Lower lobe of right lung (tissue), 2 donors: ENCODE measurements around the gene RICTOR. TPM values are rescaled to one million over a fixed set of nuclear protein-coding genes. Genes with fewer than 3 reads are reported as not detected.

ENCODE experiments used
- ATAC-seq, 2 donors: fragments of 200-7000 bp; cut with Tn5 transposase; one replicate each; pipeline ENCODE4 v1.9.1; 2020 to 2022; ENCODE audit warnings: mild to moderate bottlenecking in 2 of 2, moderate library complexity in 2 of 2
- DNase-seq: peaks from one replicate; pipeline ENCODE4 v3.0.0-alpha.2; 2020
- H3K27ac ChIP-seq: fragments of 200-600 bp; one replicate; pipeline ENCODE4 v1.8.0; 2022
- H3K27me3 ChIP-seq: fragments of 200-600 bp; one replicate; pipeline ENCODE4 v1.8.0; 2022; ENCODE audit warnings: low read depth
- H3K36me3 ChIP-seq: fragments of 200-600 bp; one replicate; pipeline ENCODE4 v1.8.0; 2022; ENCODE audit warnings: mild to moderate bottlenecking
- H3K4me1 ChIP-seq: fragments of 200-600 bp; one replicate; pipeline ENCODE4 v1.8.0; 2022
- H3K4me3 ChIP-seq: fragments of 200-600 bp; one replicate; pipeline ENCODE4 v1.8.0; 2022; ENCODE audit warnings: mild to moderate bottlenecking
- H3K9me3 ChIP-seq: fragments of 200-600 bp; one replicate; pipeline ENCODE4 v1.8.0; 2022
- CTCF ChIP-seq: fragments of 200-600 bp; IDR thresholded peaks from one replicate; pipeline ENCODE4 v1.8.0; 2022; ENCODE audit warnings: antibody characterized with exemption, mild to moderate bottlenecking
- intact Hi-C: fragments of 100-400 bp; cut with DNase I; formaldehyde crosslinking; loops from one replicate; pipeline ENCODE4 v1.11.0; 2022
- total RNA-seq: library from RNA; stranded (reverse); fragmentation: NEBNext Ultra II Directional; extraction: Animal tissue kit (Norgen Biotek cat#: 25700); gene quantifications from one replicate; pipeline ENCODE4 v1.2.1, GENCODE V29; 2021
- donor health status: DM: no; HTN: yes; CAD: no; lungs with severe emphysema.

Gene RICTOR
- total RNA-seq, 1 donor from 2014 or later: 52.1 TPM

GRCh38 chr5:39104221-39104620, 30.0 kb upstream of the RICTOR start:
- no peaks in the 10 kb centered on the region for H3K9me3 ChIP-seq
- DNase-seq (no peak), ATAC-seq (no peak)
- peaks cover 3% of the 10 kb centered on the region for H3K36me3 ChIP-seq
- no peak overlapping the region for H3K27ac ChIP-seq
- H3K4me1 ChIP-seq: peaks cover 6% of the 10 kb centered on the region
- intact Hi-C loops: no loop called here
- H3K4me3 ChIP-seq: no peak overlapping the region
- no peak for TF ChIP-seq CTCF
- no peaks in the 10 kb centered on the region for H3K27me3 ChIP-seq

- intact Hi-C loops: no loop called here
- DNase-seq (no peak), ATAC-seq (no peak)
- H3K4me1 ChIP-seq: peaks cover 6% of the 10 kb centered on the region
- H3K27ac ChIP-seq: no peak overlapping the region
- H3K36me3 ChIP-seq: no peaks in the 10 kb centered on the region
- H3K27me3 ChIP-seq: no peaks in the 10 kb centered on the region
- TF ChIP-seq CTCF: no peak
- H3K9me3 ChIP-seq: no peaks in the 10 kb centered on the region
- H3K4me3 ChIP-seq: no peak overlapping the region
Observed at GRCh38 chr5:39102684-39103155, 28.5 kb upstream of the RICTOR start.

- TF ChIP-seq CTCF: no peak
- Histone ChIP-seq H3K27ac (no peak overlapping the region), H3K9me3 (no peaks in the 10 kb centered on the region), H3K36me3 (no peaks in the 10 kb centered on the region), H3K4me1 (peaks cover 6% of the 10 kb centered on the region), H3K4me3 (no peak overlapping the region), H3K27me3 (no peaks in the 10 kb centered on the region)
- ATAC-seq: peak; percentile 54 to 77
- intact Hi-C loops: no loop called here
- no peak for DNase-seq
Observed at GRCh38 chr5:39100851-39101396, 26.7 kb upstream of the RICTOR start.

GRCh38 chr5:39100301-39100850, 26.2 kb upstream of the RICTOR start:
- Histone ChIP-seq H3K4me1 (peaks cover 6% of the 10 kb centered on the region), H3K36me3 (no peaks in the 10 kb centered on the region), H3K9me3 (no peaks in the 10 kb centered on the region), H3K27me3 (no peaks in the 10 kb centered on the region), H3K4me3 (no peak overlapping the region), H3K27ac (no peak overlapping the region)
- no peak for DNase-seq
- no peak for ATAC-seq
- intact Hi-C loops: no loop called here
- no peak for TF ChIP-seq CTCF

GRCh38 chr5:39099831-39100230, 25.6 kb upstream of the RICTOR start:
- ATAC-seq: no peak
- peaks cover 6% of the 10 kb centered on the region for H3K4me1 ChIP-seq
- H3K9me3 ChIP-seq: no peaks in the 10 kb centered on the region
- intact Hi-C loops: no loop called here
- no peaks in the 10 kb centered on the region for H3K36me3 ChIP-seq
- no peak for DNase-seq
- no peak for TF ChIP-seq CTCF
- no peak overlapping the region for H3K27ac ChIP-seq
- no peaks in the 10 kb centered on the region for H3K27me3 ChIP-seq
- no peak overlapping the region for H3K4me3 ChIP-seq
